ENCODE measurements around the gene GAD1. TPM values are rescaled to one million over a fixed set of nuclear protein-coding genes. Genes with fewer than 3 reads are reported as not detected.

The GAD1 gene
- polyA plus RNA-seq, 1 donor: 0.34 TPM

DNA sequence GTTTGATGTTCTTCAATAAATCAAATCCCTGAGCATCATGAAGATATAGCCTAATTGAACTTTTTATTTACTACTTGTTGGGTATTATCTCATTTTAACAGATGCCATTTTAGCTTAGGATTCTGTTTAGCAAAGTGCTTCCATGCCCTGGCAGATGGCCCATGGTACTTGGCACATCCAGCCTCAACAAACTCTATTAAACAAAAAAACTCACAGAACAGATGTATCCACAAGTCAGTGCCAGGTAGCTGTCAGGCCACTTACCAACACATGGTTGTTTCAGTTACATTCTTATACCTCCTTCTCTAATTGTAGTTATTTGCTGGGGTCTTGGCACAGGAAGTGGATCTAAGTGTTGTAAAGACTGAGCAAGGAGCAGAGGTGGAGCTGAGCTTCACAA is 29.6 kb downstream of the GAD1 start:
- H3K27me3 ChIP-seq (ENCODE audit: control insufficient read depth, insufficient read depth, low read length): peaks cover 6% of the 10 kb centered on the region
- no peaks in the 10 kb centered on the region for H3K9me3 ChIP-seq (ENCODE audit: control insufficient read depth, low read depth, low read length)
- no peaks in the 10 kb centered on the region for H3K4me1 ChIP-seq (ENCODE audit: control insufficient read depth, insufficient read depth, low read length)
- DNase-seq: no peak
- H3K27ac ChIP-seq (ENCODE audit: low read length): no peak overlapping the region
- H3K36me3 ChIP-seq (ENCODE audit: control insufficient read depth, insufficient read depth, low read length): no peaks in the 10 kb centered on the region
- no peak overlapping the region for H3K4me3 ChIP-seq (ENCODE audit: low read length)

GRCh38 chr2:170847716-170848115 is 31.0 kb downstream of the GAD1 start:
- no CpG with 5 or more reads among the region's 4 CpGs for WGBS (ENCODE audit: insufficient coverage, low lambda C conversion rate)
- Histone ChIP-seq H3K4me3 (ENCODE audit: low read length) (no peak overlapping the region), H3K9me3 (ENCODE audit: control insufficient read depth, low read depth, low read length) (no peaks in the 10 kb centered on the region), H3K36me3 (ENCODE audit: control insufficient read depth, insufficient read depth, low read length) (no peaks in the 10 kb centered on the region), H3K27me3 (ENCODE audit: control insufficient read depth, insufficient read depth, low read length) (peaks cover 6% of the 10 kb centered on the region), H3K27ac (ENCODE audit: low read length) (no peak overlapping the region), H3K4me1 (ENCODE audit: control insufficient read depth, insufficient read depth, low read length) (no peaks in the 10 kb centered on the region)
- DNase-seq: no peak

- H3K27ac ChIP-seq (ENCODE audit: low read length): no peak overlapping the region
- no peaks in the 10 kb centered on the region for H3K36me3 ChIP-seq (ENCODE audit: control insufficient read depth, insufficient read depth, low read length)
- H3K27me3 ChIP-seq (ENCODE audit: control insufficient read depth, insufficient read depth, low read length): peaks cover 6% of the 10 kb centered on the region
- 100% methylated on average over 1 of the region's 2 CpGs for WGBS (ENCODE audit: insufficient coverage, low lambda C conversion rate)
- no peak overlapping the region for H3K4me3 ChIP-seq (ENCODE audit: low read length)
- no peaks in the 10 kb centered on the region for H3K4me1 ChIP-seq (ENCODE audit: control insufficient read depth, insufficient read depth, low read length)
- H3K9me3 ChIP-seq (ENCODE audit: control insufficient read depth, low read depth, low read length): no peaks in the 10 kb centered on the region
- no peak for DNase-seq
Measured at GRCh38 chr2:170848587-170848986, 31.9 kb downstream of the GAD1 start.

DNA sequence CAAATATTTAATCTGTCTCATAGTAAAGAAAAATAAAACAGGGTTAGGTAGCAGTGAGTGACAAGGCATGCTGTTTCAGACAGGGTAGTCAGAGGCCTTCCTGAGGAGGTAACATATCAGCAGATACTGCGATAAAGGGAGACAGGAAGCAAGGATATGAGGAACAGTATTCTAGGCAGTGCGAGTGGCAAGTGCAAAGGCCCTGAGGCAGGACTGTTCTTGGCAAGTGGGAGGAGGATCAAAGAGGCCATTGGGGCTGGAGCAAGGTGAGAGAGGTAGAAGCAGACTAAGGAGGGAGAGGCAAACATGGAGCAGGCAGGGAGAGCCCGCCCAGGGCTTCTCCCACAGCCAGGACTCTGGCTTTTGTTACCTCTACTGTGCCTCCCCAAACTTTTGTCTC is 33.6 kb downstream of the GAD1 start:
- Histone ChIP-seq H3K4me3 (ENCODE audit: low read length) (no peak overlapping the region), H3K27ac (ENCODE audit: low read length) (no peak overlapping the region), H3K4me1 (ENCODE audit: control insufficient read depth, insufficient read depth, low read length) (no peaks in the 10 kb centered on the region), H3K36me3 (ENCODE audit: control insufficient read depth, insufficient read depth, low read length) (no peaks in the 10 kb centered on the region), H3K9me3 (ENCODE audit: control insufficient read depth, low read depth, low read length) (no peaks in the 10 kb centered on the region), H3K27me3 (ENCODE audit: control insufficient read depth, insufficient read depth, low read length) (peaks cover 5% of the 10 kb centered on the region)
- DNase-seq: no peak
- WGBS (ENCODE audit: insufficient coverage, low lambda C conversion rate): 80% methylated on average over 1 of the region's 3 CpGs

DNA sequence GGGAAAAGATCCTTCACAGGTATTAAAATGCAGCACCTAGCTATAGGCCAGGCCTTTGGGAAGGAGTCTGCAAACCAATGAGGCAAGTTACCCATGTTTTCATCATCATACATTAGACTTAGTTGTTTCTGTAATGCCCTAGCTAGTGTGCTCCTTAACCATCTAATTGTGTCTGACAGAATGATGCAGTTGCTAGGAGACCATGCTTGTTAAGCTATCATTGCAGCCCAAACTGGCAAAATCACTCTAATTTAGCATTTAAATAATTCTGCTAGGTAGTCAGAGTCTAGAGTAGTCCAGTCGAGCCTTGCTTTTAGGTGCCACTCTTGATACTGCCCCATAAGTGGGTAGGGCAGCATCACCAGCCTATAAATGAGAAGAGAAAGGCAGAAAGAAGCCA is 34.9 kb downstream of the GAD1 start:
- no peaks in the 10 kb centered on the region for H3K4me1 ChIP-seq (ENCODE audit: control insufficient read depth, insufficient read depth, low read length)
- no peak overlapping the region for H3K27ac ChIP-seq (ENCODE audit: low read length)
- H3K36me3 ChIP-seq (ENCODE audit: control insufficient read depth, insufficient read depth, low read length): no peaks in the 10 kb centered on the region
- DNase-seq: no peak
- no peak overlapping the region for H3K4me3 ChIP-seq (ENCODE audit: low read length)
- no CpG with 5 or more reads among the region's 1 CpG for WGBS (ENCODE audit: insufficient coverage, low lambda C conversion rate)
- no peaks in the 10 kb centered on the region for H3K9me3 ChIP-seq (ENCODE audit: control insufficient read depth, low read depth, low read length)
- H3K27me3 ChIP-seq (ENCODE audit: control insufficient read depth, insufficient read depth, low read length): peaks cover under 1% of the 10 kb centered on the region

GRCh38 chr2:170856066-170856465 is 39.4 kb downstream of the GAD1 start:
- WGBS (ENCODE audit: insufficient coverage, low lambda C conversion rate): no CpG with 5 or more reads among the region's 1 CpG
- Histone ChIP-seq H3K4me3 (ENCODE audit: low read length) (no peak overlapping the region), H3K4me1 (ENCODE audit: control insufficient read depth, insufficient read depth, low read length) (no peaks in the 10 kb centered on the region), H3K36me3 (ENCODE audit: control insufficient read depth, insufficient read depth, low read length) (no peaks in the 10 kb centered on the region), H3K27me3 (ENCODE audit: control insufficient read depth, insufficient read depth, low read length) (no peaks in the 10 kb centered on the region), H3K9me3 (ENCODE audit: control insufficient read depth, low read depth, low read length) (no peaks in the 10 kb centered on the region), H3K27ac (ENCODE audit: low read length) (no peak overlapping the region)
- no peak for DNase-seq

DNA sequence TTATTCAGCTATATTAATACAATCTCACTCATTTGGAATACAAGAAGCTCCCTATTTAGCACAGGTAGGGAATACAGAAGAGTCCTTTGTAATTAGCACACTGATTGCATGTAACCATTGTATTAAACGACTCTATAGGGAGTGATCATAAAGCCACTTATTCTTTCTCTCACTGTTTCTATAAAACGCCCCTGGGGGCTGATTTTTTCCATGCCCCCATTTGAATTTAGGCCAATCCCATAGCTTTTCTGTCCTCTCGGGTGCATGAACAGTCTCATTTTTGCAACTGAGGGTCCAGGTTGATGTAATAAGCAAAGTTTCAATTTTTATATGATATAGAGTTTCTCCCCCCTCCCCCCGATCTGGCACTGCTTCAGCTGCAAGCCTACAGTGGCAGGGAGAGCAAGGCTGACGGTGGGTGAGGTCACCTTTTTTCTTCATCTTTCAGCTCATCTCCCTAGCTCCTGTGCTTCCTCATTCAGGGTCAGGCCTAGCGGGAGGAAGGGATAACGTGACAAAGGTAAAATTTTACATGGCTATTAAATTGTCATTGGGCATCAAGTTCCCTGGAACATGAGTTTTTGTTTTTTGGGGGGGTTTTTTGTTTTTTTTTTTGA is 45.7 kb downstream of the GAD1 start:
- H3K4me1 ChIP-seq (ENCODE audit: control insufficient read depth, insufficient read depth, low read length): no peaks in the 10 kb centered on the region
- H3K27me3 ChIP-seq (ENCODE audit: control insufficient read depth, insufficient read depth, low read length): peaks cover 4% of the 10 kb centered on the region
- no peak for DNase-seq
- no peak overlapping the region for H3K4me3 ChIP-seq (ENCODE audit: low read length)
- no peak overlapping the region for H3K27ac ChIP-seq (ENCODE audit: low read length)
- H3K9me3 ChIP-seq (ENCODE audit: control insufficient read depth, low read depth, low read length): no peaks in the 10 kb centered on the region
- WGBS (ENCODE audit: insufficient coverage, low lambda C conversion rate): 84% methylated on average over 5 of the region's 7 CpGs
- no peaks in the 10 kb centered on the region for H3K36me3 ChIP-seq (ENCODE audit: control insufficient read depth, insufficient read depth, low read length)

GRCh38 chr2:170863087-170863486 is 46.4 kb downstream of the GAD1 start:
- DNase-seq: no peak
- no peak overlapping the region for H3K27ac ChIP-seq (ENCODE audit: low read length)
- no peak overlapping the region for H3K4me3 ChIP-seq (ENCODE audit: low read length)
- no peaks in the 10 kb centered on the region for H3K36me3 ChIP-seq (ENCODE audit: control insufficient read depth, insufficient read depth, low read length)
- H3K27me3 ChIP-seq (ENCODE audit: control insufficient read depth, insufficient read depth, low read length): peaks cover 4% of the 10 kb centered on the region
- no peaks in the 10 kb centered on the region for H3K4me1 ChIP-seq (ENCODE audit: control insufficient read depth, insufficient read depth, low read length)
- no peaks in the 10 kb centered on the region for H3K9me3 ChIP-seq (ENCODE audit: control insufficient read depth, low read depth, low read length)
- 90% methylated on average over 3 of the region's 4 CpGs for WGBS (ENCODE audit: insufficient coverage, low lambda C conversion rate)

DNA sequence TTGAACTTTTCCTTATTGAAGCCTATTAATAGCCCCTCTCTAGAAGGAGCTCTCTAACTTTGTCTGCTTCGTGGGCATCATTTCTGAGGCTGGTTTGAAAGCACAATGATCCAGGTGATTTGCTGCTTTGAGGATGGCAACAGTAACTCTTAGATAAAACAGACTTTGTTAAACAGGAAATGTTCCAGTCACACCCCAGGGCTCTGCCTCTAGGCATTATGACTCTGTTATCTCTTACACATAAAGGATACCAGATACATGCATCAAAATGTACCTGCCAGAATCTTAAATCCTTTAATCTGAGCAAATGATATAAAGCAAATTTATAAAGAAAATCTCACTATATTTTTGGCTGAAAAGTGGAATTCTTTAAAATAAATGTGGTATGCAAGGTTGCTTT is 52.3 kb downstream of the GAD1 start:
- Histone ChIP-seq H3K27ac (ENCODE audit: low read length) (no peak overlapping the region), H3K4me3 (ENCODE audit: low read length) (no peak overlapping the region), H3K9me3 (ENCODE audit: control insufficient read depth, low read depth, low read length) (no peaks in the 10 kb centered on the region), H3K4me1 (ENCODE audit: control insufficient read depth, insufficient read depth, low read length) (no peaks in the 10 kb centered on the region), H3K36me3 (ENCODE audit: control insufficient read depth, insufficient read depth, low read length) (no peaks in the 10 kb centered on the region), H3K27me3 (ENCODE audit: control insufficient read depth, insufficient read depth, low read length) (no peaks in the 10 kb centered on the region)
- WGBS (ENCODE audit: insufficient coverage, low lambda C conversion rate): no CpG with 5 or more reads among the region's 1 CpG
- DNase-seq: no peak

DNA sequence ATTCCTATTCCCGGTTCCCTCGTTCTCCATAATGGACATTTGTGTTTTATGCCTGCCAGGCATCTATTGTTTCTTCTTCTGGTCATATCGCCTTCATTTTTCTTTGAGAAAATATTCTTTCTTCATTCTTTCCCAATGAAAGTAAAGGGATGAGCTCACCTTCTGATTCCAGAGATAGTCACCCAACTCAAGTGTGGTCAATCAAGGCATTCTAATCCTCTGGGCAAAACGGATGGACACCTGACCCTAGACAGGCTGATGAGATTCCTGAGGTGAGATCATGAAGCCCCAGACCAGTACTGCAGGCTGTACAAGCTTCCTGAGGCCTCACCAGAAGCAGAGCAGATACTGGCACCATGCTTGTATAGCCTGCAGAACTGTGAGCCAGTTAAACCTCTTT is 52.8 kb downstream of the GAD1 start:
- H3K27ac ChIP-seq (ENCODE audit: low read length): no peak overlapping the region
- H3K27me3 ChIP-seq (ENCODE audit: control insufficient read depth, insufficient read depth, low read length): no peaks in the 10 kb centered on the region
- H3K4me1 ChIP-seq (ENCODE audit: control insufficient read depth, insufficient read depth, low read length): no peaks in the 10 kb centered on the region
- no peak for DNase-seq
- H3K36me3 ChIP-seq (ENCODE audit: control insufficient read depth, insufficient read depth, low read length): no peaks in the 10 kb centered on the region
- H3K9me3 ChIP-seq (ENCODE audit: control insufficient read depth, low read depth, low read length): no peaks in the 10 kb centered on the region
- WGBS (ENCODE audit: insufficient coverage, low lambda C conversion rate): 100% methylated on average over 4 of the region's 4 CpGs
- H3K4me3 ChIP-seq (ENCODE audit: low read length): no peak overlapping the region

GRCh38 chr2:170873035-170873692 is 56.5 kb downstream of the GAD1 start:
- peak; percentile 62 to 71 for DNase-seq
- Histone ChIP-seq H3K4me3 (ENCODE audit: low read length) (no peak overlapping the region), H3K27ac (ENCODE audit: low read length) (no peak overlapping the region), H3K36me3 (ENCODE audit: control insufficient read depth, insufficient read depth, low read length) (no peaks in the 10 kb centered on the region), H3K27me3 (ENCODE audit: control insufficient read depth, insufficient read depth, low read length) (no peaks in the 10 kb centered on the region), H3K4me1 (ENCODE audit: control insufficient read depth, insufficient read depth, low read length) (no peaks in the 10 kb centered on the region), H3K9me3 (ENCODE audit: control insufficient read depth, low read depth, low read length) (no peaks in the 10 kb centered on the region)
- WGBS (ENCODE audit: insufficient coverage, low lambda C conversion rate): no CpG with 5 or more reads among the region's 13 CpGs
